SK-N-MC (cell line): ENCODE results near the gene AKT3.

Experiments used
- DNase-seq: peaks from one replicate; pipeline ENCODE4 v3.0.0-alpha.2; 2011; ENCODE audit warnings: low read depth, low spot score
- H3K27ac ChIP-seq: fragments of 200-600 bp; sonication (generic); 2 replicates; pipeline ENCODE4 v1.5.1; 2016; ENCODE audit warnings: mixed run types
- H3K36me3 ChIP-seq: fragments of 200-600 bp; sonication (generic); 2 replicates; pipeline ENCODE4 v1.6.1; 2017; ENCODE audit warnings: antibody characterized with exemption, low read length, mixed read lengths; ENCODE audit not compliant: insufficient read depth
- H3K4me3 ChIP-seq: fragments of 200-600 bp; sonication (generic); 2 replicates; pipeline ENCODE4 v1.5.1; 2016
- H3K9ac ChIP-seq: fragments of 200-600 bp; sonication (generic); 2 replicates; pipeline ENCODE4 v1.8.0; 2017; ENCODE audit warnings: mixed run types, mixed read lengths; ENCODE audit not compliant: insufficient read length
- H3K9me3 ChIP-seq: fragments of 200-600 bp; sonication (generic); 2 replicates; pipeline ENCODE4 v1.6.1; 2017; ENCODE audit warnings: low read depth, mild to moderate bottlenecking, antibody characterized with exemption, low read length, moderate library complexity, mixed read lengths
- EZH2 ChIP-seq: fragments of 200-600 bp; sonication (generic); IDR thresholded peaks from one replicate; pipeline ENCODE4 v1.6.1; 2017; ENCODE audit warnings: antibody characterized with exemption
- FOXP2 ChIP-seq: optimal IDR thresholded peaks from 2 replicates; pipeline ENCODE3; 2011; ENCODE audit warnings: mild to moderate bottlenecking, moderate library complexity; ENCODE audit not compliant: insufficient read depth; ENCODE audit errors: extremely low read length, control extremely low read depth
- POLR2AphosphoS5 ChIP-seq: IDR thresholded peaks from 2 replicates; pipeline ENCODE4 v1.6.1; 2012; ENCODE audit warnings: mild to moderate bottlenecking, low read depth, low read length, borderline replicate concordance

Gene AKT3

DNA sequence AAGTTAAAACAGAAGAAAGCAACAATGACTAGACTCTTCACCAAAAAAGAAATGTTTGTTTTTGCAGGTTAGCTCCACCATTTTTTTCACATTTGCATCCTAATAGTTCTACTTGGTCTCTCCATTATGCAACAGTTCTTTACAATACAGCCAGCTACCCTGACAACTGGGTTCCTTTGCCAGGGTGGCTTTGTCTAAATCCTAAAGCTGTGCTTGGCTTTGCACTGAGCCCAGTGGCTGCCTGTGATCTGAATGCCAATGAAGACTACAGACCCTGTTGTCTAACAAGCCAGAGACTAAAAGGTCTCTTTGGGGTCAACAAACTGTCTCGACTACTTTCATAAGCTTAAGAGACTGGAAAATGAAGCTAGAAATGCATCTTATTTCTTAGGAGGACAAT is 112.0 kb downstream of the AKT3 start:
- H3K4me3 ChIP-seq, result no peak overlapping the region
- no peaks in the 10 kb centered on the region for H3K9me3 ChIP-seq
- DNase-seq, result no peak
- H3K36me3 ChIP-seq, result no peaks in the 10 kb centered on the region
- no peak overlapping the region for H3K27ac ChIP-seq
- TF ChIP-seq FOXP2 (no peak), POLR2AphosphoS5 (no peak), EZH2 (no peak)
- H3K9ac ChIP-seq, result no peak overlapping the region

DNA sequence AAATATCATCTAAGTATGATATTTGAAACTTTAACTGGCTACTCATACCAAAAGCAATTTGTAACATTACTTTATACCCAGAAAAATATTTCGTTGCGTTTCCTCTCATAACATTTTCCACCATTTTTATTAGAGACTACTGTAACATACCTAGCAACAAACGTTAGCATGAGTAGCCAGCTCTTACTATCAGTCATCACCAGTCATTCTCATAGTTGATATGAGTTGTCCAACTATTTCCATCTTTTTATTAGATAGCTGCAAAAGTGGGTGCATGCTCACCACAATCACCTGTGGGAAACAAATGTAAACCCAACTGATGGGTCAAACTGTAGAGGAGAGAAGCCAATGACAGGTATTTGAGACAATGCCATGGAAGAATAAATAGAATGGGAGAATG is 114.6 kb downstream of the AKT3 start:
- H3K4me3 ChIP-seq, result no peak overlapping the region
- H3K36me3 ChIP-seq, result no peaks in the 10 kb centered on the region
- TF ChIP-seq EZH2 (no peak), FOXP2 (no peak), POLR2AphosphoS5 (no peak)
- H3K27ac ChIP-seq, result no peak overlapping the region
- H3K9ac ChIP-seq, result no peak overlapping the region
- no peaks in the 10 kb centered on the region for H3K9me3 ChIP-seq
- DNase-seq, result no peak

DNA sequence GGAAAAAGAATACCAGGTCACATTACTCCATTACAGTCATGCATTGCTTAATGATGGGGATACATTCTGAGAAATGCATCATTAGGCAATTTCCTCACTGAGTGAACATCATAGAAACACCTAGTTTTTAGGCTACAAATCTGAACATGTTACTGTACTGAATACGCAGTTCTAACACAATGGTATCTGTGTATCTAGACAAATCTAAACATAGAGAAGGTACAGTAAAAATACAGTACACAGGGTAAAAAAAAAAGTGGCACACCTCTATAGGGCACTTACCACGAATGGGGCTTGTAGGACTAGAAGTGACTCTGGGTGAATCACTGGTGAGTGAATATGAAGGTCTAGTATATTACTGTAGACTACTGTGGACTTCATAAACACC is 115.7 kb downstream of the AKT3 start:
- no peak overlapping the region for H3K27ac ChIP-seq

DNA sequence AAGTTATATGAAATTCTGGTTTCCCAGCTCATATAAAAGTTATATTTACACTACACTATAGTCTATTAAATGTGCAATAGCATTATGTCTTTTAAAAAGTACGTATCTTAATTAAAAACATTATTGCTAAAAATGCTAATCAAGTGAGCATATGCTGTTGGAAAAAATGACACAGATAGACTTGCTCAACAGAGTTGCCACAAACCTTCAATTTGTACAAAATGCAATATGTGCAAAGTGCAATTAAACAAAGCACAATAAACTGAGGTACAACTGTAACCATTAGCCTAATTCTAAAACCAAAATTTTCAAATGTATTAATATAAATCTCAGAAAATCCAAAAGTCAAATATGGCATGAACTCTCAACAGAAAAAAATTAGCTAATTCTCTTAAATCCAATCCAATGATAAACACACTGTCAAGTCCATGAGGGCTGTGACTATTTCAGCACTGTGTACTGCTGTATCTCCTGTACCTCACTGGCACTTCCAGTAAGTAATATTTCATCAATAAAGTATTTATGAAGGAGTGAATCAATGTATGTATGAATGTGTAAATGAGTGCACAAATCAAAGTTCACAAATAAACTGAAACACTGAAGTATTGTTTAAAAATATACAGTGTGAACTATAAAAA is 116.3 kb downstream of the AKT3 start:
- H3K4me3 ChIP-seq, result no peak overlapping the region
- H3K36me3 ChIP-seq, result no peaks in the 10 kb centered on the region
- no peak for TF ChIP-seq FOXP2
- TF ChIP-seq EZH2, result no peak
- no peak for TF ChIP-seq POLR2AphosphoS5
- H3K27ac ChIP-seq, result no peak overlapping the region
- DNase-seq, result no peak
- no peaks in the 10 kb centered on the region for H3K9me3 ChIP-seq
- H3K9ac ChIP-seq, result no peak overlapping the region

More for the DNA sequence above, 115.7 kb downstream of the AKT3 start:
- Histone ChIP-seq H3K9ac (no peak overlapping the region), H3K36me3 (no peaks in the 10 kb centered on the region), H3K9me3 (no peaks in the 10 kb centered on the region), H3K4me3 (no peak overlapping the region)
- no peak for TF ChIP-seq FOXP2
- DNase-seq, result no peak

DNA sequence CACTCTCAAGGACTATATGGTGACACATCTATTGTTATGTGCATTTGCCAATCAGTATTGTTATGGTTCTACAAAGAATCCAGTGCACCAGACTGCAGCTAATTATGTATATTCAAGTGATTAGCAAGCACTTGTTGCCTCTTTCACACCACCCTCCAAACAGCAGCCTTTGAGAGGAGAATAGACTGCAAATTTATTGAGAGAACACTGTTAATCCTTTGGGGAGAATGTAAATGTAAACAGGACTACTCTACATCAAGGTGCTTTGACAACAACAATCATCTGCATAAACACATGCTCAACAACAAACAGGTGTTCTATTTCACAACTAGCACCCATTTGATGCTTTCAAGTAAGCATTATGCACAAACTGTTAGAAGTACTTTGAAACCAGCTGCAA is 117.4 kb downstream of the AKT3 start:
- Histone ChIP-seq H3K27ac (no peak overlapping the region), H3K9ac (no peak overlapping the region), H3K4me3 (no peak overlapping the region), H3K36me3 (no peaks in the 10 kb centered on the region), H3K9me3 (no peaks in the 10 kb centered on the region)
- no peak for DNase-seq
- TF ChIP-seq FOXP2 (no peak), EZH2 (no peak), POLR2AphosphoS5 (no peak)

DNA sequence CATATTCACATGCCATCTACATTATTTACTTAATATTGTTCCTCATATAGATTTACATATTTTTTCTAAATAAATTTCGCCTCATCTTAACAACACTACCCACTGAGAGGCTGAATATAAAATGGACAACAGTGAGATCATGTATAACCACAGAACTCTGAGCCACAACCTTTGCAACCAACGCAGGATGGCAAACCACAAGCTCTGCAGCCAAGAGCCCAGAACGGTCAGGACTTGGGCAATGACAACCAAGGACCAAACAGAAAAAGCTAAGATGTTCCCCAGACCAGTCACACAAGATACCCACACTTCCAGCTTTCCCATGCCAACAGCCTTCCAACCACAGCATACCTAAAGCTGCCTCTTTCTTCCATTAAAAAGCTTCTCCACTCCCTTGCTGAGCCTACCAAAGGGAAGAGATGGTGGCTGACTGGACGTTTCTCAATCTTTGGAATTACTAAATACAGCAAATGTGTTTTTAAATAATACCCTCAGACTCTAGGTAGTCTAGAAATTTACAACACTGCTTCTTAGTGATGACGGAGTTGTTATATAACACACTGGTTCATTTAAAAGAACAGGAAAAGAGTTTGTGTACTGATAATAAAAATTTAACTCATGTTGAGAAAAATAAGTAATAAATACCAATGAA is 117.9 kb downstream of the AKT3 start:
- no peak overlapping the region for H3K27ac ChIP-seq

DNA sequence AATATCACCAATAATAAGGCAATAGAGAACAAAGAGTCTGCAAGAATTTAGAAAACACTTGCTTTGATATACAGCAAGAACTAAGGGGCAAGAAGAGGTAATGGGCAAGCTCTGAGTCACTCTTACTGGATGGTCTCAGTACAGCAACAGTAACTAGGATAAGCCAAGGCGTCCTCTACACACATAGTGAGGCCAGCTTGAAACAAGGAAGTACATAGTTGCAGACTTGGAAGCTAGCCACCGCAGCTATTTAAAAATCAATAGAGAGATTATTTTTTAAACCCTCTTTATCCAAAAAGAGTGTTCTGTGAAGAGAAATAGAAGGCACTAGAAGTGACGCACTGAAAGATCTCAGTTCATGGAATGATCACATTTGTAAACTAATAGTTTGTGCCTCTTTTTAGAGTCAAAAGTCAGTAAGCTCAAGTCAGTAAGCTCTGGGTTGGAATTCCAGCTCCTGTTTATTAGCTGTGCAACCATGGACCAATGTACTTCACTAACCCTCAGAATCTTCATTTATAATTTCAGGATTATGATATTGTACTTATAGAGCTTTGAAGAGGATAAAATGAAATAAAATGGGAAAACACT is 118.6 kb downstream of the AKT3 start:
- H3K27ac ChIP-seq, result no peak overlapping the region
- TF ChIP-seq EZH2, result no peak
- no peak for TF ChIP-seq POLR2AphosphoS5
- no peak for TF ChIP-seq FOXP2
- no peak overlapping the region for H3K4me3 ChIP-seq
- H3K9ac ChIP-seq, result no peak overlapping the region
- no peaks in the 10 kb centered on the region for H3K36me3 ChIP-seq
- DNase-seq, result no peak
- no peaks in the 10 kb centered on the region for H3K9me3 ChIP-seq

More for the DNA sequence above, 117.9 kb downstream of the AKT3 start:
- Histone ChIP-seq H3K4me3 (no peak overlapping the region), H3K9me3 (no peaks in the 10 kb centered on the region), H3K9ac (no peak overlapping the region), H3K36me3 (no peaks in the 10 kb centered on the region)
- TF ChIP-seq EZH2 (no peak), FOXP2 (no peak), POLR2AphosphoS5 (no peak)
- no peak for DNase-seq

DNA sequence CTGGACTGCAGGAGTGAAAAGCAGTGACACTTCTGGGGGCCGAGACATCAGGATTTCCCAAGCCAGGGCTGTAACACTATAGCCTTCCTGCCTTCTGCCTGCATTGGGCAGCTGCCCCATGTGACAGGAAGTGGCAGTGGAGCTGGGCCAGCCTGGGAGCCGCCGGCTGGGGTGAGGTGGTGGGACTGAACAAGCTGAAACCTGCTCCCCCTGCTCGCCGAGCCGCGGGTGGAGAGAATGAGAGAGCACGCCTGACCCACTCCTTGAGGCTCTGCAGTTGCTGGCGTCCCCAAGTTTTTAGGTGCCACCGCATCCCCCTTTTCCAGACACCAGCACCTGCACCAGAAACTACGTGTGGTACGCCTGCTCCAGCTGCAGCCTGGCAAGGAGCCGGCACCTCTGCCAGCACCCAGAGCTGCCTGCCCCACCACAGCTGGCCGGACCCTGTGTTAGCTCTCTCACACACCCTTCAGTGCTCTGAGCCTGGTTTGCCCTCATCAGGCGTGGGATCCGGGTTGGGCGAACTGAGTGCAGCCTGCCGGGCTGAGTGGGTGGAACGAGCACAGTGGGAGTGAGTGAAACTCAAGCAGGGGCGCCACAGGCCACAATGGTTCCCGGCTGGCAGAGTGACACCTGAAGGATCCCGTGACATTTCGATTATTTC is 119.4 kb downstream of the AKT3 start:
- no peak overlapping the region for H3K9ac ChIP-seq
- no peak for TF ChIP-seq EZH2
- TF ChIP-seq POLR2AphosphoS5, result no peak
- TF ChIP-seq FOXP2, result no peak
- DNase-seq, result no peak
- no peak overlapping the region for H3K27ac ChIP-seq
- H3K36me3 ChIP-seq, result no peaks in the 10 kb centered on the region
- no peaks in the 10 kb centered on the region for H3K9me3 ChIP-seq
- no peak overlapping the region for H3K4me3 ChIP-seq

DNA sequence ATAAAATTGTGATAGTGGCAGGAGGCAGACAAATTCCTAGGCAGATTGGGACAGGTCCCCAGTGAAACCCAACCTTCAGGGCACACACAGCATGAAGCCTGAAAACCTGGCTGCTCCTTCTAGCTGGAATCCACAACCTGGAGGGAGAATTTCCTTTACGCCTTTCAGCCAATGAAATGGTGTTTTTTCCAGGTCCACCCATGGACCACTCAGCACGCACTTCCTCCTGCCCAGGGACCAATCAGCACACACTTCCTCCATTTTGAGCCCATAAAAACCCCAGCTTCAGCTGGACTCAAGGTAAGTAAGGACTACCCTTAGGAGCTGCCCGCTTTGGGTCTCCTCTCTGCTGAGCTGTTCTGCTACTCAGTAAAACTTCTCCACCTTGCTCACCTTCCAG is 120.1 kb downstream of the AKT3 start:
- no peaks in the 10 kb centered on the region for H3K36me3 ChIP-seq
- no peaks in the 10 kb centered on the region for H3K9me3 ChIP-seq
- H3K4me3 ChIP-seq, result no peak overlapping the region
- H3K9ac ChIP-seq, result no peak overlapping the region
- no peak for TF ChIP-seq EZH2
- TF ChIP-seq FOXP2, result no peak
- no peak for TF ChIP-seq POLR2AphosphoS5
- no peak overlapping the region for H3K27ac ChIP-seq
- DNase-seq, result no peak
